ENCODE results near the gene RHOT1. TPM values are rescaled to one million over a fixed set of nuclear protein-coding genes. Genes with fewer than 3 reads are reported as not detected.

RHOT1 gene
- total RNA-seq, 3 donors from 2014 or later (not counting 1 experiment from before 2014, with no cell fraction given), result 25.1 to 32.7 (median 28.3) TPM

- no peak for ATAC-seq
- no peaks in the 10 kb centered on the region for H3K9me3 Mint-ChIP-seq
- no peaks in the 10 kb centered on the region for H3K36me3 Mint-ChIP-seq
Measured at GRCh38 chr17:32160526-32160925, 18.2 kb downstream of the RHOT1 start.

GRCh38 chr17:32161029-32161428 is 18.7 kb downstream of the RHOT1 start:
- no peaks in the 10 kb centered on the region for H3K9me3 ChIP-seq (ENCODE audit: control insufficient read depth, insufficient read depth, low read length)
- no peak overlapping the region for H3K27ac Mint-ChIP-seq
- no peaks in the 10 kb centered on the region for H3K9me3 Mint-ChIP-seq
- DNase-seq (no peak), ATAC-seq (no peak)
- H3K36me3 ChIP-seq (ENCODE audit: control insufficient read depth, insufficient read depth, low read length), result peaks cover 13% of the 10 kb centered on the region
- no peak overlapping the region for H3K4me3 ChIP-seq (ENCODE audit: low read length)
- no peaks in the 10 kb centered on the region for H3K4me1 ChIP-seq (ENCODE audit: control insufficient read depth, insufficient read depth, low read length)
- no peak for TF ChIP-seq CTCF (IDR thresholded peaks at IDR 0.05)
- H3K4me3 Mint-ChIP-seq, result no peak overlapping the region
- peaks cover 6 to 20% of the 10 kb centered on the region in 2 donors for H3K4me1 Mint-ChIP-seq
- 96% methylated on average over 8 of the region's 8 CpGs for WGBS (ENCODE audit: insufficient coverage)
- intact Hi-C loops (cut with micrococcal nuclease), result no loop called here
- no peaks in the 10 kb centered on the region for H3K27me3 Mint-ChIP-seq (ENCODE audit: low read depth in 2 of 2)
- no peak overlapping the region for H3K27ac ChIP-seq (ENCODE audit: low read length)
- no peaks in the 10 kb centered on the region for H3K27me3 ChIP-seq (ENCODE audit: control insufficient read depth, insufficient read depth, low read length)
- no peaks in the 10 kb centered on the region for H3K36me3 Mint-ChIP-seq

More at GRCh38 chr17:32160526-32160925, 18.2 kb downstream of the RHOT1 start:
- no peaks in the 10 kb centered on the region for H3K27me3 Mint-ChIP-seq (ENCODE audit: low read depth in 2 of 2)
- Histone ChIP-seq H3K27ac (ENCODE audit: low read length) (no peak overlapping the region), H3K36me3 (ENCODE audit: control insufficient read depth, insufficient read depth, low read length) (peaks cover 16% of the 10 kb centered on the region), H3K27me3 (ENCODE audit: control insufficient read depth, insufficient read depth, low read length) (no peaks in the 10 kb centered on the region), H3K4me1 (ENCODE audit: control insufficient read depth, insufficient read depth, low read length) (no peaks in the 10 kb centered on the region), H3K4me3 (ENCODE audit: low read length) (no peak overlapping the region), H3K9me3 (ENCODE audit: control insufficient read depth, insufficient read depth, low read length) (no peaks in the 10 kb centered on the region)
- H3K4me1 Mint-ChIP-seq, result peaks cover 6 to 20% of the 10 kb centered on the region in 2 donors
- H3K27ac Mint-ChIP-seq, result no peak overlapping the region
- 98% methylated on average over 9 of the region's 9 CpGs for WGBS (ENCODE audit: insufficient coverage)
- no peak for DNase-seq
- intact Hi-C loops (cut with micrococcal nuclease), result no loop called here
- TF ChIP-seq CTCF (IDR thresholded peaks at IDR 0.05), result no peak
- no peak overlapping the region for H3K4me3 Mint-ChIP-seq

- Histone ChIP-seq H3K4me1 (ENCODE audit: control insufficient read depth, insufficient read depth, low read length) (no peaks in the 10 kb centered on the region), H3K4me3 (ENCODE audit: low read length) (no peak overlapping the region), H3K27ac (ENCODE audit: low read length) (no peak overlapping the region), H3K27me3 (ENCODE audit: control insufficient read depth, insufficient read depth, low read length) (no peaks in the 10 kb centered on the region), H3K36me3 (ENCODE audit: control insufficient read depth, insufficient read depth, low read length) (peaks cover 13% of the 10 kb centered on the region), H3K9me3 (ENCODE audit: control insufficient read depth, insufficient read depth, low read length) (no peaks in the 10 kb centered on the region)
- 84% methylated on average over 5 of the region's 6 CpGs for WGBS (ENCODE audit: insufficient coverage)
- Mint-ChIP-seq H3K27me3 (ENCODE audit: low read depth in 2 of 2) (no peaks in the 10 kb centered on the region), H3K4me3 (no peak overlapping the region), H3K36me3 (peaks cover under 1% of the 10 kb centered on the region), H3K4me1 (peaks cover 6 to 20% of the 10 kb centered on the region in 2 donors), H3K9me3 (no peaks in the 10 kb centered on the region), H3K27ac (no peak overlapping the region)
- intact Hi-C loops (cut with micrococcal nuclease), result no loop called here
- TF ChIP-seq CTCF (IDR thresholded peaks at IDR 0.05), result no peak
- DNase-seq, result no peak
- no peak for ATAC-seq
Measured at GRCh38 chr17:32161506-32162365, 19.4 kb downstream of the RHOT1 start.
